Hepatocyte (in vitro differentiated cells): ENCODE results near the gene ZNF644. TPM values are rescaled to one million over a fixed set of nuclear protein-coding genes. Genes with fewer than 3 reads are reported as not detected.
A peak's percentile ranks its signal among the peaks of the same experiment; 100 is the strongest.

Experiments used
- DNase-seq: peaks from one replicate; pipeline ENCODE4 v3.0.0-alpha.2; 2016; ENCODE audit warnings: low spot score
- H2AFZ ChIP-seq: fragments of 200-600 bp; sonication (generic); 2 replicates; pipeline ENCODE4 v1.6.0; 2016; ENCODE audit warnings: antibody characterized with exemption, mild to moderate bottlenecking
- H3K27ac ChIP-seq: fragments of 200-600 bp; sonication (generic); 2 replicates; pipeline ENCODE4 v1.5.1; 2016; ENCODE audit warnings: mild to moderate bottlenecking
- H3K27me3 ChIP-seq: fragments of 200-600 bp; sonication (generic); 2 replicates; pipeline ENCODE4 v1.6.1; 2016
- H3K36me3 ChIP-seq: fragments of 200-600 bp; sonication (generic); replicated peaks from 2 replicates; pipeline ENCODE4 v1.5.1; 2016; ENCODE audit warnings: low read depth; ENCODE audit not compliant: insufficient read depth
- H3K4me1 ChIP-seq: fragments of 200-600 bp; sonication (generic); 2 replicates; pipeline ENCODE4 v1.5.1; 2016; ENCODE audit warnings: mild to moderate bottlenecking, moderate library complexity; ENCODE audit not compliant: insufficient read depth
- H3K4me2 ChIP-seq: fragments of 200-600 bp; sonication (generic); 2 replicates; pipeline ENCODE4 v1.6.0; 2016
- H3K4me3 ChIP-seq: fragments of 200-600 bp; sonication (generic); 2 replicates; pipeline ENCODE4 v1.5.1; 2016; ENCODE audit warnings: mild to moderate bottlenecking
- H3K79me2 ChIP-seq: fragments of 200-600 bp; sonication (generic); 2 replicates; pipeline ENCODE4 v1.6.0; 2017; ENCODE audit warnings: mild to moderate bottlenecking
- H3K9me2 ChIP-seq: fragments of 200-600 bp; sonication (generic); replicated peaks from 2 replicates; pipeline ENCODE4 v1.6.0; 2017; ENCODE audit warnings: mild to moderate bottlenecking; ENCODE audit not compliant: insufficient read depth
- H3K9me3 ChIP-seq: fragments of 200-600 bp; sonication (generic); 2 replicates; pipeline ENCODE4 v1.5.1; 2016; ENCODE audit warnings: low read depth, mild to moderate bottlenecking
- H4K20me1 ChIP-seq: fragments of 200-600 bp; sonication (generic); 2 replicates; pipeline ENCODE4 v1.6.0; 2016; ENCODE audit warnings: mild to moderate bottlenecking; ENCODE audit not compliant: insufficient read depth, poor library complexity, severe bottlenecking
- EZH2 ChIP-seq: fragments of 200-600 bp; sonication (generic); IDR thresholded peaks from 2 replicates; pipeline ENCODE4 v1.6.1; 2016; ENCODE audit warnings: antibody characterized with exemption, mild to moderate bottlenecking, borderline replicate concordance
- EZH2phosphoT487 ChIP-seq: fragments of 200-600 bp; sonication (generic); IDR thresholded peaks from one replicate; pipeline ENCODE4 v1.6.1; 2018; ENCODE audit warnings: antibody characterized with exemption, mild to moderate bottlenecking, low read depth, moderate library complexity; ENCODE audit not compliant: unreplicated experiment, severe bottlenecking
- WGBS: methylation state at CpG from one replicate; pipeline ENCODE4 v1.1.6; 2016; ENCODE audit warnings: low lambda C conversion rate; ENCODE audit errors: missing lambda C conversion rate; 5-methylcytosine and 5-hydroxymethylcytosine counted together
- polyA plus RNA-seq: library from polyadenylated mRNA; unstranded; fragments of >200 nt; fragmentation: Nextera tagmentation; extraction: Ambion mirVana; gene quantifications from 2 replicates; pipeline ENCODE4 v1.2.1, GENCODE V29; 2016
- total RNA-seq: library from RNA; depleted of rRNA; stranded (reverse); fragments of >200 nt; gene quantifications from 2 replicates; pipeline ENCODE4 v1.2.3, GENCODE V29; 2014
- TF ChIP-seq, protein P1 (sequence below): fragments of 200-600 bp; sonication (generic); IDR thresholded peaks from 2 replicates; pipeline ENCODE4 v1.5.1; 2016; ENCODE audit warnings: antibody characterized with exemption, mild to moderate bottlenecking; ENCODE audit not compliant: poor library complexity

The ZNF644 gene
- total and polyA plus RNA-seq, 2 experiments from 2014 or later, result 39.8 to 78.7 TPM

DNA sequence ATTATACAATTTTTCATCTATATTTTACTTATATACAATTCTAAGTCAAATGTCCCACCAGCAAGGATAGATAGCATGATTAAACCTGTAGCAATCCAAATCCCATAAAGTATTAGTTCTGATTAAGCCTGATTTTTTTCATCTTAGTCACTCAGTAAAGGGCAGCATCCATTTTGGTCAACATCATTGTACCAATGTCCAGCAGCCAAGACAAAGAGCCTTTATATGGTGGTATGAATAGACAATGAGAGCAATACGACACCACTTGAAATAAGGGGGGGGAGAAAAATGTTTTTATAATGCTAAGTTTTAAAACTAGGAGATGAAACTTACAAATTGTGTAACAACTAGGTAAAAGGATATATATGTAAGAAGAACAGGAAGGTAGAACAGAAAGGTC is 7.4 kb downstream of the ZNF644 start:
- no peak overlapping the region for H2AFZ ChIP-seq
- TF ChIP-seq, protein P1, sequence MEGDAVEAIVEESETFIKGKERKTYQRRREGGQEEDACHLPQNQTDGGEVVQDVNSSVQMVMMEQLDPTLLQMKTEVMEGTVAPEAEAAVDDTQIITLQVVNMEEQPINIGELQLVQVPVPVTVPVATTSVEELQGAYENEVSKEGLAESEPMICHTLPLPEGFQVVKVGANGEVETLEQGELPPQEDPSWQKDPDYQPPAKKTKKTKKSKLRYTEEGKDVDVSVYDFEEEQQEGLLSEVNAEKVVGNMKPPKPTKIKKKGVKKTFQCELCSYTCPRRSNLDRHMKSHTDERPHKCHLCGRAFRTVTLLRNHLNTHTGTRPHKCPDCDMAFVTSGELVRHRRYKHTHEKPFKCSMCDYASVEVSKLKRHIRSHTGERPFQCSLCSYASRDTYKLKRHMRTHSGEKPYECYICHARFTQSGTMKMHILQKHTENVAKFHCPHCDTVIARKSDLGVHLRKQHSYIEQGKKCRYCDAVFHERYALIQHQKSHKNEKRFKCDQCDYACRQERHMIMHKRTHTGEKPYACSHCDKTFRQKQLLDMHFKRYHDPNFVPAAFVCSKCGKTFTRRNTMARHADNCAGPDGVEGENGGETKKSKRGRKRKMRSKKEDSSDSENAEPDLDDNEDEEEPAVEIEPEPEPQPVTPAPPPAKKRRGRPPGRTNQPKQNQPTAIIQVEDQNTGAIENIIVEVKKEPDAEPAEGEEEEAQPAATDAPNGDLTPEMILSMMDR, result no peak
- no peak for TF ChIP-seq EZH2
- H4K20me1 ChIP-seq, result peaks cover 74% of the 10 kb centered on the region
- peaks cover 99% of the 10 kb centered on the region for H3K79me2 ChIP-seq
- no peaks in the 10 kb centered on the region for H3K36me3 ChIP-seq
- WGBS, result 100% methylated on average over 1 of the region's 1 CpG
- H3K9me3 ChIP-seq, result no peaks in the 10 kb centered on the region
- no peak overlapping the region for H3K4me2 ChIP-seq
- H3K9me2 ChIP-seq, result no peaks in the 10 kb centered on the region
- H3K4me3 ChIP-seq, result no peak overlapping the region
- H3K4me1 ChIP-seq, result peaks cover 16% of the 10 kb centered on the region
- H3K27me3 ChIP-seq, result no peaks in the 10 kb centered on the region
- peak overlapping the region; percentile 16 for H3K27ac ChIP-seq
- no peak for DNase-seq

DNA sequence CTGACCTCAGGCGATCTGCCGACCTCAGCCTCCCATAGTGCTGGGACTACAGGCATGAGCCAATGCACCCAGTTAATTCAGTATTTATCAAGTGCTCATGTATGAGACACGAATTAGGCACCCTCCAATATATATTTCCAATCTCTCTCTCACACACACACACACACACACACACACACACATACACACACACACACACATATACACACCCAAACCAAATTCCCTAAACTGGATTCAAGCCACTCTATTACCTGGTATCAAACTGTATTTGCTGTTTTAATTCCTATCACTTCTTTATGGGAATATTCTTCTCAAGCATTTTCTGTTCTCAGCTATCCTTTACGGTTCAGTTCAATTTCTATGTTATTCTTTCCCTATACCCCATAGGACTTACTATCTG is 8.5 kb downstream of the ZNF644 start:
- H2AFZ ChIP-seq, result no peak overlapping the region
- WGBS, result 92% methylated on average over 4 of the region's 4 CpGs
- H3K9me3 ChIP-seq, result no peaks in the 10 kb centered on the region
- TF ChIP-seq, protein P1, result no peak
- TF ChIP-seq EZH2 (no peak), EZH2phosphoT487 (no peak)
- H3K4me3 ChIP-seq, result no peak overlapping the region
- H3K79me2 ChIP-seq, result peaks cover 99% of the 10 kb centered on the region
- peaks cover 11% of the 10 kb centered on the region for H3K4me1 ChIP-seq
- H3K36me3 ChIP-seq, result no peaks in the 10 kb centered on the region
- H4K20me1 ChIP-seq, result peaks cover 70% of the 10 kb centered on the region
- no peak overlapping the region for H3K27ac ChIP-seq
- DNase-seq, result no peak
- H3K9me2 ChIP-seq, result no peaks in the 10 kb centered on the region
- no peaks in the 10 kb centered on the region for H3K27me3 ChIP-seq
- no peak overlapping the region for H3K4me2 ChIP-seq

DNA sequence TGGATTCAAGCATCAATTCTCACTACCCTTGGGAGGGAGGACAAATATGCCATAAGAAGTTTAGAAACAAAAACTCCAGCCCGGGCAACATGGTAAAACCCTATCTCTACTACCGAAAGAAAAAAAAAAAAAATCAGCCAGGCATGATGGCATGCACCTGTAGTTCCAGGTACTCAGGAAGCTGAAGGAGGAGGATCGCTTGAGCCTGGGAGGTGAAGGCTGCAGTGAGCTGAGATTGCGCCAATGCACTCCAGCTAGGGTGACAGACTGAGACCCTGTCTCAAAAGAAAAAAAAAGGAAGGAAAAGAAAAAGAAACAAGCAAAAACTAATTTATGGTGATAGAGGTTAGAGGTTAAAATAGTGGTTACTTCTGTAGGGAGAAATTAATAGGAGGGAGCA is 9.6 kb downstream of the ZNF644 start:
- Histone ChIP-seq H3K4me3 (no peak overlapping the region), H3K9me2 (no peaks in the 10 kb centered on the region), H3K27me3 (no peaks in the 10 kb centered on the region), H4K20me1 (peaks cover 65% of the 10 kb centered on the region), H3K27ac (no peak overlapping the region), H3K79me2 (peaks cover 99% of the 10 kb centered on the region), H3K36me3 (no peaks in the 10 kb centered on the region), H3K4me1 (peaks cover 11% of the 10 kb centered on the region), H3K9me3 (no peaks in the 10 kb centered on the region), H3K4me2 (no peak overlapping the region), H2AFZ (no peak overlapping the region)
- TF ChIP-seq, protein P1, result no peak
- TF ChIP-seq EZH2 (no peak), EZH2phosphoT487 (no peak)
- no peak for DNase-seq
- 96% methylated on average over 4 of the region's 4 CpGs for WGBS

DNA sequence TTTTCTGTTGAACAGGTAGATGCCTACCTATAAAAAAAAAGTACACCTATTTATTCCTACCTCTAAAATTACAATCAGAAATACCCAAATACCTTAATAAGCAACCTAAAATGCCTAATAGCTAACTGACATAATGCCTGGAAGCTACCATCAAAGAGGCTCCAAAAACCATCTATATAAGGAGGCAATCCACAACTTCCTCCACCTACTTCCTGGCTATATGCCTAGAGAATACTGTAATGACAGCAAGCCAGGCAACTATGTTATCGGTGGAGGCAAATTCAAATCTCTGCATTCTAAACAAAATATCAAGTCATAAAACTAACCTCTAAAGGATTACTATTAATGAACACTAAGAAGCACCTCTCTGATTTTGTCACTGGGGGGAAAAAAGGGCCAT is 10.1 kb downstream of the ZNF644 start:
- peaks cover 11% of the 10 kb centered on the region for H3K4me1 ChIP-seq
- H3K4me3 ChIP-seq, result no peak overlapping the region
- DNase-seq, result no peak
- TF ChIP-seq, protein P1, result no peak
- TF ChIP-seq EZH2 (no peak), EZH2phosphoT487 (no peak)
- no peaks in the 10 kb centered on the region for H3K9me2 ChIP-seq
- no peaks in the 10 kb centered on the region for H3K9me3 ChIP-seq
- H3K4me2 ChIP-seq, result no peak overlapping the region
- no peak overlapping the region for H3K27ac ChIP-seq
- WGBS, result 100% methylated on average over 1 of the region's 1 CpG
- H2AFZ ChIP-seq, result no peak overlapping the region
- no peaks in the 10 kb centered on the region for H3K27me3 ChIP-seq
- H4K20me1 ChIP-seq, result peaks cover 61% of the 10 kb centered on the region
- H3K36me3 ChIP-seq, result no peaks in the 10 kb centered on the region
- peaks cover 99% of the 10 kb centered on the region for H3K79me2 ChIP-seq
